Right renal pelvis (tissue), 4 donors: ENCODE data around the gene RNASE11. TPM values are rescaled to one million over a fixed set of nuclear protein-coding genes. Genes with fewer than 3 reads are reported as not detected.
"Not testable (repeated sequence)": the region's sequence is repeated elsewhere in the genome, so short reads cannot be mapped to it uniquely, and the experiment has no call there.

Experiments used
- DNase-seq, 4 donors: peaks; one replicate each; pipeline ENCODE4 v3.0.0-alpha.2; 2013; ENCODE audit warnings: low read depth in 4 of 4, low spot score in 3 of 4, missing footprints in 1 of 4
- polyA plus RNA-seq, 4 donors: library from polyadenylated mRNA; unstranded; fragments of 120-200 nt; gene quantifications; one replicate each; pipeline ENCODE4 v1.2.1, GENCODE V29; 2013; ENCODE audit not compliant: insufficient read length in 4 of 4

Gene RNASE11
- polyA plus RNA-seq, 4 donors: not detected

- no peak for DNase-seq
Measured at GRCh38 chr14:20614038-20614840, 26.4 kb upstream of the RNASE11 start.

GRCh38 chr14:20613094-20614037 is 25.6 kb upstream of the RNASE11 start:
- peak; percentile 87 to 92 (median 90) for DNase-seq

GRCh38 chr14:20612403-20612802 is 24.6 kb upstream of the RNASE11 start:
- no peak for DNase-seq

- no peak for DNase-seq
Measured at GRCh38 chr14:20611277-20611676, 23.5 kb upstream of the RNASE11 start.

- DNase-seq: peak in 1 of 4 donors; percentile 55
Measured at GRCh38 chr14:20610002-20610765, 22.4 kb upstream of the RNASE11 start.

GRCh38 chr14:20609215-20610001 is 21.6 kb upstream of the RNASE11 start:
- peak in 3 of 4 donors; percentile 77 to 89 (median 83) for DNase-seq

- DNase-seq: no peak
Measured at GRCh38 chr14:20608383-20609110, 20.7 kb upstream of the RNASE11 start.

GRCh38 chr14:20607617-20608016 is 19.8 kb upstream of the RNASE11 start:
- DNase-seq: no peak

GRCh38 chr14:20606902-20607242 is 19.1 kb upstream of the RNASE11 start:
- no peak for DNase-seq

GRCh38 chr14:20606190-20606901 is 18.5 kb upstream of the RNASE11 start:
- DNase-seq: no peak

GRCh38 chr14:20603813-20604690 is 16.3 kb upstream of the RNASE11 start:
- no peak for DNase-seq

- no peak for DNase-seq
Measured at GRCh38 chr14:20602583-20602982, 14.8 kb upstream of the RNASE11 start.

GRCh38 chr14:20601522-20601921 is 13.7 kb upstream of the RNASE11 start:
- DNase-seq: no peak

- no peak for DNase-seq
Measured at GRCh38 chr14:20597108-20597507, 9.3 kb upstream of the RNASE11 start.

- not testable (repeated sequence) for DNase-seq
Measured at GRCh38 chr14:20595726-20596125, 7.9 kb upstream of the RNASE11 start.

- no peak for DNase-seq
Measured at GRCh38 chr14:20592574-20592973, 4.8 kb upstream of the RNASE11 start.

GRCh38 chr14:20591235-20591634 is 3.4 kb upstream of the RNASE11 start, which contains the start of gene RNASE12:
TSS of gene RNASE12 (minus strand) at chr14:20591376. CDS start at chr14:20590723, 653 bp downstream.
- no peak for DNase-seq

- no peak for DNase-seq
Measured at GRCh38 chr14:20583908-20584307, 3.9 kb downstream of the RNASE11 start.
